HPDE6-E6E7 (cell line): ENCODE measurements around the gene CLIP4.
A peak's percentile ranks its signal among the peaks of the same experiment; 100 is the strongest.

Source experiments
- DNase-seq: peaks from one replicate; pipeline ENCODE4 v3.0.0; 2011; ENCODE audit warnings: missing footprints; ENCODE audit errors: extremely low spot score

The CLIP4 gene

DNA sequence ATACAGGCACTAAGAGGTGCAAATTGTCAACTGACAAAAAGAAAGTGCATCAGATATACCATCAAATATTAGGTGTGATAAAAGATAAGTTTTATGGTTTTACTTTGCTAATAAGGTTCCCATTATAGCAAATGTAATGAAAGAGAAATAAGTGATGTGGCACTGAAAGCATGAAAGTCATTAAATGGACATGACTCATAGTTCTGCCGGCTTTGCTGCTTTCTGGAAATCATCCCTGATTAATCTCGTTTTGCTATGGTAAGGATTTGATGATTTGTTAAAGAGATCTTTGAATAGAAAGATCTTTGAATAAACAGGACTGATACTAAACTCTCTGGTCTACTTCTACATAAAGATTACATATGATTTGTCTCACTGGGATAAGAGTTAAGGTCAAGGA, 72.7 kb downstream of the CLIP4 start:
- no peak for DNase-seq

DNA sequence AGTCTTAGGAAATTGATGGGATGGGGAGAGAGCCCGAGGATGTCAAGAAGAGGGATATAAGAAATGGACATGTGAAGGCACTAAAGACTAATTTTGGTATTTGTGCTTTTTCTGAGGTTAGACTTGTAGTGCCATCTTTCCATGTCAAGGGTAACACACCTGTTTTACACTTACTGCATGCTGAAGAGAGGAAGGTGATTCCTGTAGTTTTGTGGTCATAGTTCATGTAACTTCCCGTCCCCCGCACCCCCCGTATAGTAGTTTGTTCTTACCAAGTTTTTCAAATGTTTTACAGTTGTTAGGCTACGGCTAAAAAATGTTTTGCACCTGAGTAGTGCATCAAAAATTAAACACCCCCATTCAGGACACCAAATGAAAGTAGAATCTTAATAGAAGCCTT, 73.8 kb downstream of the CLIP4 start:
- no peak for DNase-seq

DNA sequence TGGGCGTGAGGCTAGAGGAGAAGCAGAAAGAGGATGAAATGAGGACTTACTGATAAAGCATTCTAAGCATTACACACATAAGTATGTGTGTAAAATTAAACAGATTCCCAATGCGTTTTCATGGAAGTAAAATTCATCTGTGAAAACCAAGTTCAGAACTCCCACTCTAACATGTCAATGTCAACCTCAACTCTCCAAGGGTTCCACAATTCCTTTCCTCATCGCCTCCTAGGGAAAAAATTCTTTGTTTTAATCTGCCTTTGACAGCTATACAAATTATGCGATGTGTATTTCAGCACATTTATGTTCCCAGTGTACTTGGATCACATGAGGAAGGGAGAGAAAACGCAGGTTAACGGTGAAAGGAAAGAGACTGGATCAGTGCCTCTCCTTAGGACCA, 76.6 kb downstream of the CLIP4 start:
- no peak for DNase-seq

GRCh38 chr2:29192526-29192925, 77.3 kb downstream of the CLIP4 start:
- DNase-seq, result no peak

DNA sequence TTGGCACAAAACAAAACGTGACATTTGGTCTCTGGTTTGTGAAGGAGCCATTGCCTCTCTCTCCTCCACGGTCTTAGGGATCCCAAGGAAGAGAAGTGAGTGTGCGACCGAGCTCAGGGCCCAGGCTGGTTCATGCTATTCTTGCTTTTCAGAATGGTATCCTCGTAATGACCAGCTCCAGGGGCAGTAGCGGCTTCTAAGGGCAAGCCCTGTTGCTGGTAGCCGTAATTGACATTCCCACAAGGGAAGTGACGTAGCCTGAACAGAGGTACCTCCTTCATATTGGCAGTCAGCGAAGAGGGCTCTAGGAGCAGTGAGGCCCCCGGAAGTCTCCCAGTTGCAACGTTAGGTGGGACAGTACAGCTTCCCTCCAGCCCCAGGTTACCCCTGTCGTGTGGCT, 77.9 kb downstream of the CLIP4 start:
- no peak for DNase-seq

GRCh38 chr2:29193681-29194080, 78.5 kb downstream of the CLIP4 start:
- no peak for DNase-seq

DNA sequence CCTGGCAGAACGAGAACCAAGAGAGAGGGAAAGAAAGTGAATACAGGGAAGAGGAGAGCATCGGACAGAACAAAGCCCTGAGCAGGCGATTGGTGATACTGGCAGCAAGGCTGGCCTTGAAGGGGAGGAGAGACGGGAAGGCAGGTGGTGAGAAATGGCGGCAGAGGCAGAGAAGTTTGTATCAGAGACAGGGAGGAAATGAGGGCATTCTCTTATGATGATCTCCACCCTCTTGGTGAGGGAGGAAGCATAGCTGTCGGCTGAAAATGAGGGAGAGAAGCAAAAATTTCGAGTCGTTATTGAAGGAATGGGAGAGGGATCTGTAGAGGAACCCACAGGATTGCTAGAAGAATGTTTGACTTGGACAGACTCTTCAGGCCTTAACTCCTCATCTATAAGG, 80.6 kb downstream of the CLIP4 start:
- DNase-seq, result no peak

- DNase-seq, result peak; percentile 59
Measured at GRCh38 chr2:29196792-29197788, 81.9 kb downstream of the CLIP4 start.

GRCh38 chr2:29201979-29202378, 86.8 kb downstream of the CLIP4 start:
- no peak for DNase-seq

GRCh38 chr2:29202819-29203495, 87.7 kb downstream of the CLIP4 start:
- no peak for DNase-seq

DNA sequence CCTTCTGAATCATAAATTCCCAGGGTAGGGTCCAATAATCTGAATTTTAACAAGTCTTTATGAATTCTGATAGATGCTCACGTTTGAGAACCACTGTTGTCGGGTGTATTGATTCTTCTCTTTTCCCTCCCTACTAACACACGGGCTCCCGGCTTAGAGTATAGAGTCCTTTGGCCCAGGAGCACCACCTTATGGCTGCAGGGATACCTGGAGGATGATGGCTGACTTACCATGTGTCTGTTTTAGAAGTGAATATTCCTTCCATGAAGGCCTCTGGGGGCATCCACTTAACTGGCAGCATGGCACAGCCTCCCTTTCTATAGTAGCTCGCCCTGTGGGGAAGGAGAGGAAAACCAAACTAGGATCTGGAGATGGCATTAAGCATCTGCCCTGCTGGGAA, 91.7 kb downstream of the CLIP4 start:
- no peak for DNase-seq

- no peak for DNase-seq
Measured at GRCh38 chr2:29207352-29208148, 92.3 kb downstream of the CLIP4 start.

DNA sequence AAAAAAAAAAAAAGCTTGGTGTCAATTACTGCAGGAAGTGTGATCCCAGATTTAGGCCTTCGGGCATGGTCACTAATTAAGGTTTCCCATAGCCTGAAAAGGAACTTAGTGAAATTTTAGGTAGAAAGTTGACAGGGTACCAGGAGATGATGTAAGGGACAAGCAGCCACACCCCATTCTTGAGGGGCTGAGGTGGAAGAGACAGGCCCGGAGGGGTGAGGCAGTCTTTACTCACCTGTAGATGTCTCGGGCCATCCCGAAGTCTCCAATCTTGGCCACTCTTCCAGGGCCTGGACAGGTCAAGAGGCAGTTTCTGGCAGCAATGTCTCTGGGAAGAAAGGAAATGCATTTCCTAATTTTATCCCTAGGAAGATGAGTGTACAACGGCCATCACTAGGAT, 94.3 kb downstream of the CLIP4 start:
- no peak for DNase-seq

DNA sequence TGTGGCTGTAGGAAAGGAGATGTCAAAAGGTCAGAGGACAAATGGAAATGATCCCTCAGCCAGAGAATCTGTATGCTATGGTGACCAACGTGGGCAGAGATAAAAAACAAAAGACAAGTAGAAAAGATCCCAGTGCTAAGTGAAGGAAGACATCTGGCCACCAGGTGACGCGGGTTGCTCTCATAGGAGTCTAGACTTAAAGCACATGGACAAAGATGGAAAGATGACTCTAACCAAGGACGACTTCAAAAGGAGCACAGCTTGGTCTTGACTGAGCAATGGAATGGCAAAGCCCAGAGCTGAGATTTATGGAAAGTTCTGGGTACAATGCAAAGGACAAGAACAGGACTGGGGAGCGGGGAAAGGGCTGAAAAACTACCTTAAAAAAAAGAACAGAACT, 96.8 kb downstream of the CLIP4 start:
- no peak for DNase-seq

DNA sequence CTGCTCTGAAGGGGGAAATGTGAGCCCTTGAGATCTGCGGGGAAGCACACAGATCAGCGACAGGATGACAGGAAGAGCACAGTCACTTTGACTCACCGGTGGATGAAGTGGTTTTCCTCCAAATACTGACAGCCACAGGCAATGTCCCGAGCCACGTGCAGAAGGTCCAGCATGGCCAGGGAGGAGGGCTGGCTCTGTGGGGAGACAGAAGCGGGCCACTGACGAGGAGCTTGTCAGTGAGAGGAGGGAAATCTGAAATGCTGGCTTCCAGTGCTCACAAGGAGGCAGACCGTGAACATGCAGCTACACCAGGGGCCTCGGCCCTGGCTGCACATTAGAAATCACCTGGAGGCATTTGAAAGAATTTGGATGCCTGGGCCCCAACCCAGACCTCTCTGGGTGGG, 98.7 kb downstream of the CLIP4 start:
- no peak for DNase-seq

GRCh38 chr2:29215073-29215472, 99.9 kb downstream of the CLIP4 start:
- DNase-seq, result no peak

- DNase-seq, result no peak
Measured at GRCh38 chr2:29215739-29216608, 100.8 kb downstream of the CLIP4 start.

- no peak for DNase-seq
Measured at GRCh38 chr2:29216609-29216909, 101.3 kb downstream of the CLIP4 start.

DNA sequence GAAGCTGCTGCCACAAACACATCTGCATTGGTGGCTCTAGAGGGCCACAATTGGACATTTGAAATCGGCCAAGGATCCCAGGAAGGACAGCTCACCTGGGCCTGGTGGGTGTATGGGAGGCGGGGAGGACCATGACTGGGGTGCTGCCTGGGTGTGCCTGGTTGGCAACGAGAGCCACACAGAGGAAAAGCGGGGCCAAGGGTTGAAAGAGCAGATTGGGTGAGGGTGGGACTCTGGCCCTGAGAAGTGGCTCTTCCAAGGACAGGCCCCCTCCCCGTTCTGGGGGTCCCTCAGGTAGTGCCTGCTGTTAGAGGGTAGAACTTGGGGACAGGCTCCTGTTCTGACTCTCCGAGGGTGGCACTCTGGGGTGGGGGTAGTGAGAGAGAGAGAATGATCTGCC, 102.9 kb downstream of the CLIP4 start:
- DNase-seq, result no peak

DNA sequence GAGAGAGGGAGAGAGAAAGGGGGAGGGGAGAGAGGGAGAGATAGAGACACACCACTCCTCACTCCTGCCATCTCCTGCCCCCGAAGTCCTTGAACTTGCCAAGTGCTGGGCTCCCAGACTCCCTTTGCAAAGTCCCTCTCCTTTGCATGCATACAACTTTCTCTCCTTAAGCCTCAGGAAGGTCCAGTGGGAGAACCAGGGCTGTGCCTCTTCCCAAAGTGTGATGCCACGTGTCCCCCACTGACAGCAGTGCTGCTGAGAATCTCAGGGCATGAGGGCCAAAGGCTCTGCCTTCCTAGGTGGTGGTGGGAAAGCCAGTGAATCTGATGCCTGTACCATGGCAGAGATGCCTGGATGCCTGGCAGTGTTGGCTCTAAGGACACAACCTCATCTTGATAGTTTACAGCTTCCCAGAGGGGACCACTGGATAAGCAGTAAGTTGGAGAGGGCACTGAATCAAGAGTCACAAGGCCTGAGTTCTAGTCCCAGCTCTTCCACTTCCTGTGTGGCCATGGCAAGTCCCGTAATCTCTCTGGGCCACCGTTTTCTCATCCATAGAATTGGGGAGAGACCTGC, 103.4 kb downstream of the CLIP4 start:
- DNase-seq, result no peak

DNA sequence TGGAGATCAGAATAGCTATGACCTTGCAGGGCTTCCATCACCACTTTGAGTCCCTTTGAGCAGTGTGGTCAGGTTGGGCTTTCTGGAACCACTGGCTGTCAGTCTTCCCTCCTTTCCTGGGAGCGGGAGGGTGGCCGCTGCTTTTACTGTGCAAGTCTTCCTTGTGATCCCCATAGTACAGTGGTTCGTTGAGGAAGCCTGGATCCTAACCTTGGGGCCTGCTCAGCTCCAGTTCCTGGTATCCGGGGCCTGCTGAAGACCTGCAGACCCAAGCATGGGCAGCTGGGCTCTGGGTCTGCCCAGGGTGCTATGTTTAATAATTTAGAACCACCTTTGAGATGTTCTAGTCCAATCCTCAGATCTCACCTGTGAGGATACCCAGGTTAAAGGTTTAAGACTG, 104.2 kb downstream of the CLIP4 start:
- no peak for DNase-seq
